ENCODE data around the gene C1QTNF12.

DNA sequence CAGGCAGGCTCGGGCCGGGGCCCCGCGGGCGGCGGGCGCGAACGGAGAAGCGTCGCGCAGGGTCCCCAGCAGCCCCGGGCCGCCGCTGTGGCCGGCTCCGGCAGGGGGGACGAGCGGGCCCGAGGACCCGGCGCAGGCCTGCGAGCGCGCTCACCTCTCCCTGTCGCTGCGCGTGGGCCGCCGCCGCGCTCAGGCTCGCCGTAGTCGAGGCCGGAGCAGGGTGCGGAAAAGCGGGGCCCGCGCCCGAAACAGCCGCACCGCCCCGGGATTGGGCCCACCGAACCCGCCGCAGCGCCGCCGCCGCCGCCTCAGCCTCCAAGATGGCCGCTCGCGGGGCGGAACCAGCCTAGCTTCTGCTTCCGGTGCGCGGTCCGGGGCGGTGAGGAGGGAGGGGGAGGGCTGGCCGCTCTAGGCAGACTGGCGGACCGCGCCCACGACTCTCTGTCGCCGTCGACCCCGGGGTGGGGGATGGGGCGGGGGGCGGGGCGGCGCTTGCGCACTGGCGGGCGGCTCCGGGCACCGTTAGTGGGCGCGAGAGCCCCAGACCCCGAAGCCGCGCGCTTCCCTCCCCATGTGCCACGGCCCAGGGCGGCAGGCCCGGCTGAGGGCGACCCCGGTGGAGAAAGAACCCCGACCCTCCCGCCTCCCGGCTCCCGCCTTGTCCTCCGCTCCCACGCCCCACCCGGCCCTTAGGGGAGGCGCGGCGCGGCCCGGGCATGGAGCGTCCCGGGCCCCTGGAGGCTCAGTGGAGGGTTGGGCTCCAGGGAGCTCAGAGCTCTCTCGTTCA lies 27.2 kb upstream of the C1QTNF12 start, which contains the start of gene UBE2J2:
- TF ChIP-seq, protein P1, sequence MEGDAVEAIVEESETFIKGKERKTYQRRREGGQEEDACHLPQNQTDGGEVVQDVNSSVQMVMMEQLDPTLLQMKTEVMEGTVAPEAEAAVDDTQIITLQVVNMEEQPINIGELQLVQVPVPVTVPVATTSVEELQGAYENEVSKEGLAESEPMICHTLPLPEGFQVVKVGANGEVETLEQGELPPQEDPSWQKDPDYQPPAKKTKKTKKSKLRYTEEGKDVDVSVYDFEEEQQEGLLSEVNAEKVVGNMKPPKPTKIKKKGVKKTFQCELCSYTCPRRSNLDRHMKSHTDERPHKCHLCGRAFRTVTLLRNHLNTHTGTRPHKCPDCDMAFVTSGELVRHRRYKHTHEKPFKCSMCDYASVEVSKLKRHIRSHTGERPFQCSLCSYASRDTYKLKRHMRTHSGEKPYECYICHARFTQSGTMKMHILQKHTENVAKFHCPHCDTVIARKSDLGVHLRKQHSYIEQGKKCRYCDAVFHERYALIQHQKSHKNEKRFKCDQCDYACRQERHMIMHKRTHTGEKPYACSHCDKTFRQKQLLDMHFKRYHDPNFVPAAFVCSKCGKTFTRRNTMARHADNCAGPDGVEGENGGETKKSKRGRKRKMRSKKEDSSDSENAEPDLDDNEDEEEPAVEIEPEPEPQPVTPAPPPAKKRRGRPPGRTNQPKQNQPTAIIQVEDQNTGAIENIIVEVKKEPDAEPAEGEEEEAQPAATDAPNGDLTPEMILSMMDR (IDR thresholded peaks at IDR 0.05; ENCODE audit: insufficient read depth, low read length), result no peak
- TF ChIP-seq, protein P2, sequence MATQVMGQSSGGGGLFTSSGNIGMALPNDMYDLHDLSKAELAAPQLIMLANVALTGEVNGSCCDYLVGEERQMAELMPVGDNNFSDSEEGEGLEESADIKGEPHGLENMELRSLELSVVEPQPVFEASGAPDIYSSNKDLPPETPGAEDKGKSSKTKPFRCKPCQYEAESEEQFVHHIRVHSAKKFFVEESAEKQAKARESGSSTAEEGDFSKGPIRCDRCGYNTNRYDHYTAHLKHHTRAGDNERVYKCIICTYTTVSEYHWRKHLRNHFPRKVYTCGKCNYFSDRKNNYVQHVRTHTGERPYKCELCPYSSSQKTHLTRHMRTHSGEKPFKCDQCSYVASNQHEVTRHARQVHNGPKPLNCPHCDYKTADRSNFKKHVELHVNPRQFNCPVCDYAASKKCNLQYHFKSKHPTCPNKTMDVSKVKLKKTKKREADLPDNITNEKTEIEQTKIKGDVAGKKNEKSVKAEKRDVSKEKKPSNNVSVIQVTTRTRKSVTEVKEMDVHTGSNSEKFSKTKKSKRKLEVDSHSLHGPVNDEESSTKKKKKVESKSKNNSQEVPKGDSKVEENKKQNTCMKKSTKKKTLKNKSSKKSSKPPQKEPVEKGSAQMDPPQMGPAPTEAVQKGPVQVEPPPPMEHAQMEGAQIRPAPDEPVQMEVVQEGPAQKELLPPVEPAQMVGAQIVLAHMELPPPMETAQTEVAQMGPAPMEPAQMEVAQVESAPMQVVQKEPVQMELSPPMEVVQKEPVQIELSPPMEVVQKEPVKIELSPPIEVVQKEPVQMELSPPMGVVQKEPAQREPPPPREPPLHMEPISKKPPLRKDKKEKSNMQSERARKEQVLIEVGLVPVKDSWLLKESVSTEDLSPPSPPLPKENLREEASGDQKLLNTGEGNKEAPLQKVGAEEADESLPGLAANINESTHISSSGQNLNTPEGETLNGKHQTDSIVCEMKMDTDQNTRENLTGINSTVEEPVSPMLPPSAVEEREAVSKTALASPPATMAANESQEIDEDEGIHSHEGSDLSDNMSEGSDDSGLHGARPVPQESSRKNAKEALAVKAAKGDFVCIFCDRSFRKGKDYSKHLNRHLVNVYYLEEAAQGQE (IDR thresholded peaks at IDR 0.05; ENCODE audit: insufficient replicate concordance, low read depth), result no peak
- peak; percentile 89 for TF ChIP-seq GABPA (IDR thresholded peaks at IDR 0.05; ENCODE audit: low read depth)

Measured in HL-60 (cell line).